GM18867 (cell line): ENCODE measurements around the gene OAT.
"Not testable (repeated sequence)": the region's sequence is repeated elsewhere in the genome, so short reads cannot be mapped to it uniquely, and the experiment has no call there.

Experiments
- ATAC-seq: cut with Tn5 transposase; IDR thresholded peaks from one replicate; pipeline ENCODE4 v1.9.1; 2021; ENCODE audit warnings: mild to moderate bottlenecking, moderate library complexity; ENCODE audit not compliant: unreplicated experiment

Gene OAT

DNA sequence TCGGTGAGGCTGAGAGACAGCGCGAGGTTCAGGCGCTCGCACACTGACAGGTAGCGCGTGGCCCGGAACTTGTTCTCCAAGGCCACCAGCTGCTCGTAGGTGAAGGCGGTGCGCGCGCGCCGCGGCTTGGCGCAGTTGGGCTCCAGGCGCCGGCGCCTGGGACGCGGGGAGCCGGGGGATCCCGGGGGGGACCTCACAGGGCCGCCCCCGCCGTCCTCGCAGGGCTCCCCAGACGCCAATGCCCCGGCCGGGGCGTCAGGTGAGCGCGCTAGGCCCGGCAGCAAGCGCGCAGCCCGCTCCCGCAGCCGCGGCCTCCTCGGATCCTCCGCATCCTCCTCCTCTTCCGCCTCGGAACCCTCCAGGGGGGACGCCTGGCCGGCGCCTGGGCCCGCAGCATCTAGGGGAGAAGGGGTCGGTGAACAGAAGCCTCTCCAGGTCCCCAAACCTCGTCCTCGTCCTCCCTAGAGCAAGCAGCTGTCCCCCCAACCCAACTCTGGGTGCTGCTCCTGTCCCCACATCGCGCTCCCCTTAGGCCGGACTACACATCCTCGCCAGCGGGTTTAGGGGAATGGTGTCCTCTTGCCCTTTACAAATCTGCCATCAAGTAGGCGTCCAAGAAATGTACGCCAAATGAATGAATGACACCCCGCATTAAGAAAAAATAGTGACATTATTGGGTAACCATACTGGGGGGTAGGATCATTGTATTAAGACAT is 29.2 kb upstream of the OAT start:
- ATAC-seq: no peak

DNA sequence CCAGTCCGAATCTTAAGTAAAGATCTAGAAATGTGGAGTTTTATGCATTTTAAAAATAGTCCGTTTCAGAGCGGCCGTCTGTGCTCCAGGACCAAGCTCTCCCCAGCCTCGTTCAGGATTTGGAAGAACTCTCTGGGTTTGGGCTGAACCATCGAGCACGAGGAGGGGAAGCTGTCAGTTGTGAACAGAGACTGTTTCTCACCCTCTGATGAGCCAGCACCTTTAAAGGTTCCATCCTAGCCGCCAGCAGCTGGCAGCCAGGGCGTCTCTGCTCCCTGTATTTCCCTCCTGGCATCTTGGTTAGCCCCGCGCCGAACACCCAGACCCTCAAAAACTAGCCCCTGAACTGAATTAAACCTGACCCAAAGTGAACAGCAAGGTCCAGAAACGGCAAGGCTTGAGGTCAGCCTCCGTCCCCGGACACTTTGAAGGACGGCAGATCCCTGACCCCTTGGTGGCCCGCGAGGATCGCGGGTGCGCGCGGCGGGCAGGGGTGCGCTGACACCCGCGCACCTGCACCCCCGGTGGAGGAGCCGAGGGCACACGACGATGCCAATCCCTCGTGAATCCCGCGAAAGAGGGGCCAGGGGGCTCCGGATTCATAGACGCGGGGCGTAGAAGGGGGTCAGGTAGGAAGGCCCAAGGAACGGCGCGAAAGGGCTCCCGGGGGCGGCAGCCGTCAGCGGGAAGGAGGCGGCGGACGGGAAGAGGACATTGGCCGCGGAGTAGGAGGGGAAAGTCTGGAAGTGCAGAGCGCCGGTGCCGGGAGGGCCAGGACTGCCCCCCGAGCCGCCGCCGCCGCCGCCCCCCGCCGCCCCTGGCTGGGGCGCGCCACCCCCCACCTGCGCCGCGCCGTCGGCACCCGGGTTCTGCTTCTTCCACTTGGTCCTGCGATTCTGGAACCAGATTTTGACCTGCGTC is 28.4 kb upstream of the OAT start:
- ATAC-seq: no peak

DNA sequence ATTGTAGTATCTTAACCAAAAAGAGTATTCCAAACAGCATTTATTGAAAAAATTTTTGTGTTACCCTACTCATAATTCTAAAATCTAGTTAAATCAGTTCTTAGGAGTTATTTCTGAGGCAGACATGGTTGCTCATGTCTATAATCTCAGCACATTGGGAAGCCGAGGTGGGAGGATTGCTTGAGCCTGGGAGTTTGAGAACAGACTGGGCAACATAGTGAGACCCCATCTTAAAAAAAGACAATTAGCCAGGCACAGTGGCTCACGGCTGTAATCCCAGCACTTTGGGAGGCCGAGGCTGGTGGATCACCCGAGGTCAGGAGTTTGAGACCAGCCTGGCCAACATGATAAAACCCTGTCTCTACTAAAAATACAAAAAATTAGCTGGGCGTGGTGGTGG is 23.0 kb upstream of the OAT start:
- not testable (repeated sequence) for ATAC-seq

DNA sequence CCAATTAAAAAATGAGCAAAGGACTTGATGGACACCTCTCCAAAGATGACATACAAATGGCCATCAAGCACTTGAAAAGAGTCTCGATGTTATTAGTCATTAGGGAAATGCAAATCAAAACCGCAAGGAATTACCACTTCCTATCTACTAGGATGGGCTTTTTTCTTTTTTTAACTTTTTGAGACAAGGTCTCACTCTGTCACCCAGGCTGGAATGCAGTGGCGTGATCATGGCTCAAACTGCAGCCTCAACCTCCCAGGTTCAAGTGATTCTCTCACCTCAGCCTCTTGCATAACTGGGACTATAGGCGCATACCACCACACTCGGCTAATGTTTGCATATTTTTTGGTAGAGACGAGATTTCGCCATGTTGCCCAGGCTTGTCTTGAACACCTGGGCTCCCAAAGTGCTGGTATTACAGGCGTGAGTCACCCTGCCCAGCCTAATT is 17.5 kb upstream of the OAT start:
- ATAC-seq: peak; percentile 78

DNA sequence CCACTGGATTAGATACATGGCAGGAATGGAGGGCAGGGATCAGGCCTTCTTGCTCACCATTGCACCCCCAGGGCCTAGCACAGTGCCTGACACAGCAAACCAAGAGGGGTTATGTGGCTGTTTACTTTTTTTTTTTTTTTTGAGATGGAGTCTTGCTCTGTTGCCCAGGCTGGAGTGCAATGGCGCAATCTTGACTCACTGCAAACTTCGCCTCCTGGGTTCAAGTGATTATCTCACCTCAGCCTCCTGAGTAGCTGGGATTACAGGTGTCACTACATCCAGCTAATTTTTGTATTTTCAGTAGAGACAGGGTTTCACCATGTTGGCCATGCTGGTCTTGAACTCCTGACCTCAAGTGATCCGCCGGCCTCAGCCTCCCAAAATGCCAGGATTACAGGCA is 17.0 kb upstream of the OAT start:
- ATAC-seq: not testable (repeated sequence)

DNA sequence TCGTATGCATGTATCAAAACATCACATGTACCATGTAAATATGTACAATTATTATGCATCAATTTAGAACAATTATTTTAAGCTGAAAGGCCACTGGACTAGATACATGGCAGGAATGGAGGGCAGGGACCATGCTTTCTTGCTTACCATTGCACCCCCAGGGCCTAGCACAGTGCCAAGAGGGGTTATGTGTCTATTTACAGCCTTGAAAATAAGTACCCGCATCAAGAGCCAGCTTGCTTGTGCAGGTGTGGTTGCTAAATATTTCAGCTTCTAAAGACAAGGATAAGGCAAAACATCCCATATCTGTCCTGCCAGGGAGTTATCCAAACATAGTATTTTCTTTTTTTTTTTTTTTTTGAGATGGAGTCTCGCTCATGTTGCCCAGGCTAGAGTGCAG is 14.7 kb upstream of the OAT start:
- no peak for ATAC-seq

DNA sequence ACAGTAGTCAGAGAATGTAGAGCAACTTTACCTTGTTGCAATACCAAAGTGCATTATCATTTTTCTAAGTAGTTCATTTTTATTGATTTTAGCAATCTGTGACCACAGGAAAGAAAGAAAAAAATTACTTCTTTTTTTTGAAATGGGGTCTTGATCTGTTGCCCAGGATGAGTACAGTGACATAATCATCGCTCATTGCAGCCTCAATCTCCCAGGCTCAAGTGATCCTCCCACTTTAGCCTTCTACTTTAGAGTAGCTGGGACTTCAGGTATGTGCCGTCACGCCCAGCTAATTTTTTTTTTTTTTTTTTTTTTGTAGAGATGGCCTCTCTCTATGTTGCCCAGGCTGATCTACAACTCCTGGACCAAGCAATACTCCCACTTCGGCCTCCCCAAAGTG is 11.4 kb upstream of the OAT start:
- ATAC-seq: no peak

DNA sequence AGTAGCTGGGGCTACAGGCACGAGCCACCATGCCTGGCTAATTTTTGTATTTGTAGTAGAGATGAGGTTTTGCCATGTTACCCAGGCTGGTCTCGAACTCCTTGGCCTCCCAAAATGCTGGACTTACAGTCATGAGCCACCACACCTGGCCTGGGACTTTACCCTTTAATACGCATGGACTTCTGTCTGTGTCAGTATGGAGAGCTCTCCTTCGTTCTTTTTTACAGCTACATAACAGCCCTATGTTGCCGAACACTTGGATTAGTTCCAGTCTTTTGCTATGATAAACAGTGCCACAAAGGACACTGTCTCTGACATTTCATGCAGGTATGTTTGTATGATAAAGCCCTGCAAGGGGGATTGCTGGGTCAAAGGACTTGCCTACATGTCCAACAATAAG is 10.9 kb upstream of the OAT start:
- no peak for ATAC-seq

DNA sequence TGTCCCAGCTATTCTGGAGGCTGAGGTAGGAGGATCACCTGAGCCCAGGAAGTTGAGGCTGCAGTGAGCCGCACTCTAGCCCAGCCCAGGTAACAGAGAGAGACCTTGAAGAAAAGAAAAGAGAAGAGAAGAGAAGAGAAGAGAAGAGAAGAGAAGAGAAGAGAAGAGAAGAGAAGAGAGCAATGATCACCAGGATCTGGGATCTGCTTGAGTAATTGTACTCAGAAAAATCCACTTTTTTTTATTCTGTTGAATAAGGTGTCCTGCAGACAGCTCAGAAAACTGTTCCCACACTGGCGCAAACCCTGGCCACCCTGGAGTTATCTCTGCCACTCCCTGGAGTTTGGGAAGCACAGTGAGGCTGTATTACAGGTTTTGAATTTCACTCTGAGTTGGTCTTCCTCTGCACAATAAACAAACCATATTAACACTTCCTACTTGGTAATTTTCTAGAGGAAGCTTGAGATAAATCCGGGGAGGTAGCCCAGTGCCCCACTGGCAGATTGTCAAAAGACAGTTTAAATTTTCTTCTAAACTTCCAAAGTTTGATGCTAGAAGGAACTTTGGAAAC is 9.6 kb upstream of the OAT start:
- ATAC-seq: no peak

DNA sequence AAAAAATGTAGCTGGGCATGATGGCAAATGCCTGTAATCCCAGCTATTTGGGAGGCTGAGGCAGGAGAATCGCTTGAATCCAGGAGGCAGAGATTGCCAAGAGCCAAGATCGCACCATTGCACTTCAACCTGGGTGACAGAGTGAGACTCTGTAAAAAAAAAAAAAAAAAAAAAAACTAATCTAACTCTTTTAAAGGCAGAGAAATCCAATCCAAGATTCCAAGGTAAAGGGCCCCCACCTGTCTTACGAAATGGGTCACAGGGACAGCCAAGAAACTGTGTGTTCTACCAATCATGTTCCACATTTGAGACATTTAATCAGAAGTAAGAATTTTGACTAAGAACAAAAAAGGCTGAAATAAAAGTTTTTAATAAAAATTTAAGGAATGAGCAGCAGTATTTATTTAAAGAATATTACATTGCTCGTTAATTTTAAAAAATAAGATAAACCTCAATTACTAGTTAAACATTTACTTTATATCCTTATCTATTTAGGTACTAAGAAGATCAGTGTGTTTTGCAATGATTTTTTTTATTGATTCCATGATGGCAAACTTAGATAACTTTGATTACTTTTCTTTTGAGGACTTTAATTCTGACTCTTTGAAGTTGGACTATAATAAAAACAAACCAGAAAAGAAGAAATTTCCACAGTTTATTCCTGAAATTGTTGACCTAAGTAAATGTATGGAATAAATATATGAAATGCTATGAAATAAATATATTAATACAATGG is 6.7 kb upstream of the OAT start:
- no peak for ATAC-seq

DNA sequence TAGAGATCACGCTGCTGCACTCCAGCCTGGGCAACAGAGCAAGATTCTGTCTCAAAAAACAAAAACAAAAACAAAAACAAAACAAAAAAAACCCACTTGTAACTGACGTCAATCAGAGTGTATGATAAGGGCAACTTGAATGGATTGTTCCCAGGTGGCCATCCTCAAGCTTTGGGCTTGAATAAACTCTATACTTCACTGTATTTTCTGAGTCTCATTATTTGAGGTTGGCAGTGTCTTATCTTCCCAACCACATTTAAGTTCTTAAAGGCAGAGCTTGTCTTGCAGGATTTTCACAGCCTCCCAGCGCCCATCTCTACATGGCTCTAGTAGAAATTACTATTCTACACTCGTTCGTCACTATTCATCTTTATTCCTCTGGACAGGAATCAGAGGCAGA is 5.1 kb upstream of the OAT start:
- ATAC-seq: no peak

DNA sequence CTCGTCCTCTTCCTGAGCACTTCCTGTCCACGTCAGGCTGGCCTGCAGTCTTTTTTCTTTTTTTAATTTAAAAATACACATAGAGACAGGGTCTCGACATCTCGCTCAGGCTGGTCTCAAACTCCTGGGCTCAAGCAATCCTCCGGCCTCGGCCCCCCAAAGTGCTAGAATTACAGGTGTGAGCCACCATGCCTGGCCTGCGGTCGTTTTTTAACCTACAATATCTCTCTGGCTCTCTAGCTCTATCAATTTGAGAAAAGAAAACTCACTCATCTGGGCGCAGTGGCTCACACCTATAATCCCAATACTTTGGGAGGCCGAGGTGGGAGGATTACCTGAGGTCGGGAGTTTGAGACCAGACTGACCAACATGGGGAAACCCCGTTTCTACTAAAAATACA is 4.0 kb upstream of the OAT start:
- ATAC-seq: no peak

DNA sequence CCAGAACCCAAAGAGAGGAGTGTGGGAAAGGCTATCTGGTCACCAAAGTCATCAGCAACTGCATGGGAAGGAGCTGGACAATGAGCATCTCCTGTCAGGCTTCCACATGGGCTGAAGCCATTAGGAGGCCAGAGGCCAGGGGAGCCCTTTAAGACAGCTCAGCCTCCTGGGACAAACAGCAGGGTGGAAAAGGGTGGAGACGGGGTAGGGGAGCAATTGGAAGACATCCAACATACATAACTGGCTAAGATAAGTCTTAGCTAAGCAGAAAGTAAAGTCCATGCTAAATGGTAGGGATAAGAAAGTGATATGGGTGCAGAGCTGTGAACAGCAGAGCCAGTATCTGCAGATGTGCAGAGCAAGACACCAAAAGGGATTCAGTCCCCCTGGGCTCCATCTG is 1.5 kb upstream of the OAT start:
- ATAC-seq: no peak

DNA sequence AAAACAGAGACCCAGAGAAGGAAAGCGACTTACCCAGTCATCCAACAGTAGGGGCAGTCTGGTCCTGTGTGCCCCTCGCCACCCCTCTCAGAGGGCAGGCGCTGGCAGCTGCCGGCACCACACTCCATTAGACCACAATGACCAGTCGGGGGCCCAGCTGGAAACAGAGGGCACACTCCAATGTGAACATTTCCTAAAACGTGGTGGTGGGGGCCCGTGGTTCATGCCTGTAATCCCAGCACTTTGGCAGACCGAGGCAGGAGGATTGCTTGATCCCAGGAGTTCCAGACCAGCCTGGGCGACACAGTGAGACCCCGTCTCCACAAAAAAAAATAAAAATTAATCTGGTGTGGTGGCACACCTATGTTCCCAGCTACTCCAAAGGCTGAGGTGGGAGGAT is 912 bp upstream of the OAT start:
- ATAC-seq: no peak

DNA sequence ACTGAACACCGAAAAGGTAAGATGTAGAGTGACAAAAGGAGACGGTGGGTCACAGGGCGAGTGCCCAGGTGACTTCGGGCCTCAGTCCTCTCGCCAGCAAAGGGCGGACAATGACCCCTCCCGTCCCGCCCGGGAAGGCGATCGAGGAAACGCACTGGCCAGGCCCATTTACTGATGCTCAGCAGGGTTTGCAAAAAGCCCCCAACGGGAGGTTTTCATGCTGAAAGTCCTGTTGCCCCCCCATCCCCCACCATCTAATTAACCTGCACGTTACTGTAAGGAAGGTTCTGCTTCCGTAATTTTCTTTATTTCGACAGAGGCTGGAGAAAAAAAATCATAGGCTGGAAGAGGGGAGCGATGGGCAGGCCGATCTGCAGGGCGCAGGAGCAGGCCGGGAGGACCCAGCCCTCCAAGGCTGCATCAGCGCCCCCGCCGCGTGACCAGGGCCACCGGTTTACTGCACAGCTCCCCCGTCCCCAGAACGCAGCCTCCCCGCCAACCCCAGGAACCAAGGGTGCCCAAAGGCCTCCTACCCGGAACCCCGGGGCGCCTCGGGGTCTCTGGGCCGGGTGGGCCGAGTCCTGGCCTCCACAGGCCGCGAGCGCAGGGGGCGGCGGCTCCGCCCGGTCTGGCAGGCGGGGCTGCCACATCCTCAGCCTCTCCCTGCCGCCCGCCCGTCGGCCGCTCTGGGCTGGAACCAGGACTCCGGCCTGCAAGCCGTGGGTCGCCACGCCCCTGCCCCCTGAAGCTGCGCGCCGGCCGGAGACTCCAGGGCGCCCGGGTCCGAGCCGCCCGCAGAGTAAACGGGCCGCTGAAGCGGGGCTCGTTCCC is 613 bp downstream of the OAT start:
- peak; percentile 28 for ATAC-seq

DNA sequence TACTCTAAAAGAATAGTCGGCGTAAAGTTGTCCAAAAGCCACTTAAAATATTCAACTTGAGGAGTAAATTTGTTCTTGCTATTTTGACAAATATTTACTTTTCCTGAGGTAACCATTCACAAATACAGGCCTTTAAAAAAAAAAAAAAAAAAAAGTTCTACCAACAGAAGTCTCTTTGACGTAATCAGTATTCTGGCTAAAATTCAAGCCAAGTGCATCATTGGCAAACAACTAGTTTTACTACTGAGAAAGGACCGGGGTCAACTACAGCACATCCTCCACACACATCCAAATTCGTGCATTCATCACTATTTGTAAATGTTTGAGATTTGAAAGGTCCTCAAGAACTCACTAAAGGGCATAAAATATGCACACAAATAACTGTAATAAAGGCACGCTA is 2.0 kb downstream of the OAT start:
- no peak for ATAC-seq

DNA sequence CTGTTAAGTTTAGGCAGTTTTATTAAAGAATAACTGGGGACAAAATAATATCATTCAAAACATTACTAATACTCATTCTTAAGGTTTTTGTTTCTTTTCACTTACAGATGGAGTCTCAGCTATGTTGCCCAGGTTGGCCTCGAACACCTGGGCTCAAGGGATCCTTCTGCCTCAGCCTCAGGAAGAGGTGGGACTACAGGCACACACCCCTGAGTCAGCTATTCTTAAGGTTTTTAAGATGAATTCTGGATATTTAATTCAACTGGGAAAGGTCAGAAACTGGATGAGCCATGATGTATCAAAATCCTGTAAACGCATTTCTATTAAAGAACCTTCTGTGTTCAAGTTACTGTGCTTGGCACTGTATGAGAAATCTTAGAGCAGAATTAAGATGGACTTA is 3.5 kb downstream of the OAT start:
- ATAC-seq: no peak

DNA sequence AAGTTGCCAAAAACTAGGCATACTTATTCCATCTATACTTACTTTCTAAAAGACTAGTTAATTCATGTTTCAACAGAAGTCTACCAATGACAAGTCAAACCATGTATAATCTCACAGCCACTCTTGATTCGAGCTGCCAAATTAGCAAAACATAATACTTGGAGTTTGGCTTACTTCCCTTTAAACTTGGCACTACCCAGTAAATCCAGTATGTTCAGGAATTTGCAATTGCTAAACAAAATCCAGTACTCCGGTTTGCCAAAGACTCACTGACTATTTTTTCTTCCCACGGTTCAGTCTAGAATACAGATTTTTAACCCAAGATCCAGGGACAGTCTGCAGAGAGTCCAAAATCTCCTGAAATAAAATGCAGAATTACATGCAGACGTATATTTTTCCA is 4.6 kb downstream of the OAT start:
- ATAC-seq: no peak

DNA sequence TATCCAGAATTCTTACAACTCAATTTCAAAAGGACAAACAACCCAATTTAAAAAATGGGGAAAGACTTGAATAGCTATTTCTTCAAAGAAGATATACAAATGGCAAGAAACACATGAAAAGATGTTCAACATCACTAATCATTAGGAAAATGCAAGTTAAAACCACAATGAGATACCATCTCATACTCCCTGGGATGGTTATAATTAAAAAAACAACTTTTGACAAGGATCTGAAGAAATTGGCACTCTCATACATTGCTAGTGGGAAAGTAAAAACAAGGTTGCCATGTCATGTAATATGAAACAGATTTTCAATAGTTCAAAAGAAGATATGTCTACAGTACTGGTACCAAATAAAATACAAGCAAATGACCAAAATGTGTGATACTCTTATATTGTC is 9.0 kb downstream of the OAT start:
- no peak for ATAC-seq

DNA sequence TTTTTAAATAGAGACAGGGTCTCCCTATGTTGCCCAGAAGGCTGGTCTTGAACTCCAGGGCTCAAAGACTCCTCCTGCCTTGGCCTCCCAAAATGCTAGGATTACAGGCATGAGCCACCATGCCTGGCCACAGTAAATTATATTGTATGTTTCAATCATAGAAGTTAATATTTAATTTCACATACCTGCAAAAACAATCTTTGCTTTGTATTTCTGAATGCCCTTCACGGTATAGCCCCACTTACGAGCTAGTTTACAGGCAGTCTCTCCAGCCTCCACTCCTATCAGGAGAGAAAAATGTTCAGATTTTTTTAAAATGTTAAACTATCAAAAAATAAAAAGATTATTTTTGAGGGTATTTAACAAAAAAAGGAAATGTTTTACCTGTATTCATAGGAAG is 10.4 kb downstream of the OAT start:
- ATAC-seq: no peak
